Activated CD8-positive, alpha-beta memory T cell treated with anti-CD3 and anti-CD28 coated beads for 48 hours (primary cell): ENCODE measurements around the gene MMD.
"Not testable (repeated sequence)": the region's sequence is repeated elsewhere in the genome, so short reads cannot be mapped to it uniquely, and the experiment has no call there.

Experiments
- DNase-seq, 3 experiments: peaks; one replicate each; pipeline ENCODE4 v3.0.0-alpha.2; 2020; ENCODE audit warnings: low read depth in 2 of 3, low spot score in 2 of 3

Gene MMD

GRCh38 chr17:55423535-55423934 is 1.9 kb upstream of the MMD start:
- no peak for DNase-seq

GRCh38 chr17:55422828-55423164 is 1.2 kb upstream of the MMD start:
- not testable (repeated sequence) for DNase-seq

GRCh38 chr17:55420776-55421178 is 858 bp downstream of the MMD start:
- DNase-seq, result peak in 2 of 3 experiments; percentile 20 to 27

GRCh38 chr17:55420067-55420775 is 1.4 kb downstream of the MMD start:
- no peak for DNase-seq

- no peak for DNase-seq
These were observed 3.0 kb downstream of the MMD start for GRCh38 chr17:55418369-55419268.

GRCh38 chr17:55417411-55418268 is 4.0 kb downstream of the MMD start:
- DNase-seq, result no peak

GRCh38 chr17:55416470-55417052 is 5.1 kb downstream of the MMD start:
- DNase-seq, result no peak

GRCh38 chr17:55416000-55416399 is 5.6 kb downstream of the MMD start:
- DNase-seq, result no peak

GRCh38 chr17:55414983-55415382 is 6.7 kb downstream of the MMD start:
- DNase-seq, result no peak

- DNase-seq, result no peak
These were observed 7.7 kb downstream of the MMD start for GRCh38 chr17:55413825-55414489.

GRCh38 chr17:55411463-55411855 is 10.2 kb downstream of the MMD start:
- no peak for DNase-seq

GRCh38 chr17:55410722-55411462 is 10.7 kb downstream of the MMD start:
- no peak for DNase-seq

- DNase-seq, result no peak
These were observed 12.4 kb downstream of the MMD start for GRCh38 chr17:55409030-55409800.

- no peak for DNase-seq
These were observed 13.7 kb downstream of the MMD start for GRCh38 chr17:55407641-55408566.

GRCh38 chr17:55405600-55405999 is 16.0 kb downstream of the MMD start:
- no peak for DNase-seq

- DNase-seq, result not testable (repeated sequence)
These were observed 17.4 kb downstream of the MMD start for GRCh38 chr17:55404197-55404596.

- DNase-seq, result no peak
These were observed 19.3 kb downstream of the MMD start for GRCh38 chr17:55402374-55402773.

- no peak for DNase-seq
These were observed 22.9 kb downstream of the MMD start for GRCh38 chr17:55398689-55399088.
